BLaER1 (cell line): ENCODE results near the gene MAPKAP1.

ENCODE experiments used
- H3K27ac ChIP-seq: shearing (Covaris generic); formaldehyde crosslinking; 2 replicates; pipeline ENCODE4 v1.8.1; 2022
- H3K27me3 ChIP-seq: shearing (Covaris generic); formaldehyde crosslinking; 2 replicates; pipeline ENCODE4 v1.8.1; 2022
- H3K36me3 ChIP-seq: shearing (Covaris generic); formaldehyde crosslinking; 2 replicates; pipeline ENCODE4 v1.8.1; 2022
- H3K4me1 ChIP-seq: shearing (Covaris generic); formaldehyde crosslinking; 2 replicates; pipeline ENCODE4 v1.8.1; 2022
- H3K4me2 ChIP-seq: shearing (Covaris generic); formaldehyde crosslinking; 2 replicates; pipeline ENCODE4 v1.8.1; 2022
- H3K4me3 ChIP-seq: shearing (Covaris generic); formaldehyde crosslinking; 2 replicates; pipeline ENCODE4 v1.8.1; 2022
- H3K9ac ChIP-seq: shearing (Covaris generic); formaldehyde crosslinking; 2 replicates; pipeline ENCODE4 v1.8.1; 2022
- H3K9me3 ChIP-seq: shearing (Covaris generic); formaldehyde crosslinking; 2 replicates; pipeline ENCODE4 v1.8.1; 2022
- H4K20me1 ChIP-seq: shearing (Covaris generic); formaldehyde crosslinking; 2 replicates; pipeline ENCODE4 v1.8.1; 2022
- Cebpa-rat ChIP-seq: shearing (Covaris generic); IDR thresholded peaks from 2 replicates; pipeline ENCODE4 v1.8.1; 2022

MAPKAP1 gene

GRCh38 chr9:125540497-125540896 lies 166.5 kb downstream of the MAPKAP1 start:
- H3K9ac ChIP-seq, result no peak overlapping the region

GRCh38 chr9:125538092-125538473 lies 168.9 kb downstream of the MAPKAP1 start:
- Histone ChIP-seq H3K9me3 (peaks cover 5% of the 10 kb centered on the region; the same call in 1 of the 2 replicates), H3K36me3 (peaks cover 26% of the 10 kb centered on the region), H3K27me3 (no peaks in the 10 kb centered on the region), H3K9ac (no peak overlapping the region), H3K4me1 (peaks cover 21% of the 10 kb centered on the region), H3K4me3 (no peak overlapping the region), H3K4me2 (no peak overlapping the region), H4K20me1 (no peaks in the 10 kb centered on the region), H3K27ac (no peak overlapping the region)
- TF ChIP-seq Cebpa-rat, result no peak

More at GRCh38 chr9:125540497-125540896, 166.5 kb downstream of the MAPKAP1 start:
- no peak overlapping the region for H3K4me2 ChIP-seq
- no peaks in the 10 kb centered on the region for H3K27me3 ChIP-seq
- peaks cover 30% of the 10 kb centered on the region for H3K36me3 ChIP-seq
- no peak overlapping the region for H3K4me3 ChIP-seq
- no peak for TF ChIP-seq Cebpa-rat
- H3K9me3 ChIP-seq, result no peaks in the 10 kb centered on the region
- no peaks in the 10 kb centered on the region for H4K20me1 ChIP-seq
- peaks cover 8% of the 10 kb centered on the region for H3K4me1 ChIP-seq
- H3K27ac ChIP-seq, result no peak overlapping the region

- no peak overlapping the region for H3K27ac ChIP-seq
- no peak for TF ChIP-seq Cebpa-rat
- no peaks in the 10 kb centered on the region for H3K27me3 ChIP-seq
- H3K4me1 ChIP-seq, result peaks cover 21% of the 10 kb centered on the region
- H3K4me2 ChIP-seq, result no peak overlapping the region
- H3K9me3 ChIP-seq, result peaks cover 8% of the 10 kb centered on the region; the same call in 1 of the 2 replicates
- no peaks in the 10 kb centered on the region for H4K20me1 ChIP-seq
- no peak overlapping the region for H3K4me3 ChIP-seq
- peaks cover 21% of the 10 kb centered on the region for H3K36me3 ChIP-seq
- no peak overlapping the region for H3K9ac ChIP-seq
Observed at GRCh38 chr9:125537442-125538091, 169.4 kb downstream of the MAPKAP1 start.

- Histone ChIP-seq H3K9ac (no peak overlapping the region), H3K27me3 (no peaks in the 10 kb centered on the region), H3K27ac (no peak overlapping the region), H3K4me2 (no peak overlapping the region), H4K20me1 (no peaks in the 10 kb centered on the region), H3K9me3 (peaks cover 8% of the 10 kb centered on the region; the same call in 1 of the 2 replicates), H3K36me3 (peaks cover 17% of the 10 kb centered on the region), H3K4me3 (no peak overlapping the region), H3K4me1 (peaks cover 21% of the 10 kb centered on the region)
- TF ChIP-seq Cebpa-rat, result no peak
Observed at GRCh38 chr9:125536776-125537175, 170.2 kb downstream of the MAPKAP1 start.

- Histone ChIP-seq H3K4me2 (peak overlapping the region; percentile 61), H3K27ac (no peak overlapping the region), H3K4me1 (peaks cover 21% of the 10 kb centered on the region), H4K20me1 (no peaks in the 10 kb centered on the region), H3K4me3 (no peak overlapping the region), H3K27me3 (no peaks in the 10 kb centered on the region), H3K9ac (no peak overlapping the region), H3K36me3 (peaks cover 12% of the 10 kb centered on the region), H3K9me3 (peaks cover 8% of the 10 kb centered on the region; the same call in 1 of the 2 replicates)
- no peak for TF ChIP-seq Cebpa-rat
Observed at GRCh38 chr9:125536167-125536772, 170.7 kb downstream of the MAPKAP1 start.

GRCh38 chr9:125534971-125535701 lies 171.9 kb downstream of the MAPKAP1 start:
- H3K9me3 ChIP-seq, result peaks cover 8% of the 10 kb centered on the region; the same call in 1 of the 2 replicates
- H3K4me2 ChIP-seq, result peak overlapping the region; percentile 61
- peaks cover 30% of the 10 kb centered on the region for H3K4me1 ChIP-seq
- no peak overlapping the region for H3K4me3 ChIP-seq
- TF ChIP-seq Cebpa-rat, result no peak
- peaks cover 6% of the 10 kb centered on the region for H3K36me3 ChIP-seq
- peak overlapping the region; percentile 49; the same call in 1 of the 2 replicates for H3K9ac ChIP-seq
- H3K27ac ChIP-seq, result peak overlapping the region; percentile 31; the same call in 1 of the 2 replicates
- no peaks in the 10 kb centered on the region for H4K20me1 ChIP-seq
- H3K27me3 ChIP-seq, result no peaks in the 10 kb centered on the region

GRCh38 chr9:125532812-125533594 lies 174.0 kb downstream of the MAPKAP1 start:
- no peaks in the 10 kb centered on the region for H3K27me3 ChIP-seq
- no peak overlapping the region for H3K4me3 ChIP-seq
- H3K36me3 ChIP-seq, result peaks cover 9% of the 10 kb centered on the region
- H4K20me1 ChIP-seq, result no peaks in the 10 kb centered on the region
- H3K9me3 ChIP-seq, result peaks cover 8% of the 10 kb centered on the region; the same call in 1 of the 2 replicates
- H3K27ac ChIP-seq, result no peak overlapping the region
- H3K9ac ChIP-seq, result no peak overlapping the region
- peaks cover 38% of the 10 kb centered on the region for H3K4me1 ChIP-seq
- no peak for TF ChIP-seq Cebpa-rat
- no peak overlapping the region for H3K4me2 ChIP-seq

- H3K4me2 ChIP-seq, result no peak overlapping the region
- H3K9me3 ChIP-seq, result peaks cover 8% of the 10 kb centered on the region; the same call in 1 of the 2 replicates
- H3K4me3 ChIP-seq, result no peak overlapping the region
- H3K27me3 ChIP-seq, result no peaks in the 10 kb centered on the region
- no peak overlapping the region for H3K9ac ChIP-seq
- H3K27ac ChIP-seq, result no peak overlapping the region
- peaks cover 8% of the 10 kb centered on the region for H3K36me3 ChIP-seq
- H4K20me1 ChIP-seq, result no peaks in the 10 kb centered on the region
- TF ChIP-seq Cebpa-rat, result no peak
- peaks cover 38% of the 10 kb centered on the region for H3K4me1 ChIP-seq
Observed at GRCh38 chr9:125532412-125532811, 174.6 kb downstream of the MAPKAP1 start.
